WTC11 (cell line): ENCODE measurements around the gene PPHLN1. TPM values are rescaled to one million over a fixed set of nuclear protein-coding genes. Genes with fewer than 3 reads are reported as not detected.

ENCODE experiments used
- ATAC-seq: fragments of 200-7000 bp; cut with Tn5 transposase; 2 replicates; pipeline ENCODE4 v1.10.0; 2021; ENCODE audit warnings: mild to moderate bottlenecking, moderate library complexity
- CTCF ChIA-PET: fragments of 300-600 bp; sonication (Branson Sonifier 250); formaldehyde crosslinking; loops from one replicate; lab custom pipeline; 2021; ENCODE audit warnings: antibody characterized with exemption; lab: Charles Lee
- POLR2A ChIA-PET: fragments of 350-600 bp; sonication (Branson Sonifier 250); formaldehyde crosslinking; loops from one replicate; lab custom pipeline; 2021; ENCODE audit warnings: antibody characterized with exemption; lab: Charles Lee
- DNase-seq: peaks from one replicate; pipeline ENCODE4 v3.0.0; 2021; ENCODE audit warnings: low spot score
- H3K27ac Mint-ChIP-seq: 2 replicates; pipeline ENCODE4 v1.8.0; 2021; ENCODE audit warnings: mixed read lengths
- H3K27me3 Mint-ChIP-seq: 2 replicates; pipeline ENCODE4 v1.8.0; 2021; ENCODE audit warnings: low read depth, mild to moderate bottlenecking, moderate library complexity, mixed read lengths
- H3K36me3 Mint-ChIP-seq: 2 replicates; pipeline ENCODE4 v1.8.0; 2021; ENCODE audit warnings: mixed read lengths
- H3K4me1 Mint-ChIP-seq: 2 replicates; pipeline ENCODE4 v1.8.0; 2022; ENCODE audit warnings: mixed read lengths
- H3K4me3 Mint-ChIP-seq: 2 replicates; pipeline ENCODE4 v1.8.0; 2021; ENCODE audit warnings: mild to moderate bottlenecking, moderate library complexity, mixed read lengths
- H3K9me3 Mint-ChIP-seq: 2 replicates; pipeline ENCODE4 v1.8.0; 2021; ENCODE audit warnings: mixed read lengths
- CBFB ChIP-seq: sonication (generic); formaldehyde crosslinking; IDR thresholded peaks from 2 replicates; pipeline ENCODE4 v1.8.1; 2022; ENCODE audit warnings: mild to moderate bottlenecking, low read depth, missing genetic modification reagents
- ELF4 ChIP-seq: sonication (generic); formaldehyde crosslinking; IDR thresholded peaks from 2 replicates; pipeline ENCODE4 v1.8.1; 2022; ENCODE audit warnings: low read depth, mild to moderate bottlenecking, moderate library complexity, missing genetic modification reagents
- FOXP1 ChIP-seq: sonication (generic); formaldehyde crosslinking; IDR thresholded peaks from 2 replicates; pipeline ENCODE4 v1.8.0; 2022; ENCODE audit warnings: missing genetic modification reagents, mild to moderate bottlenecking, moderate library complexity, borderline replicate concordance
- GRHL2 ChIP-seq: fragments of 250-450 bp; sonication (Bioruptor Pico); IDR thresholded peaks from 2 replicates; pipeline ENCODE4 v1.8.0; 2022; ENCODE audit warnings: mild to moderate bottlenecking, moderate library complexity; ENCODE audit not compliant: insufficient replicate concordance, severe bottlenecking
- GTF2I ChIP-seq: fragments of 250-450 bp; sonication (Bioruptor Pico); conservative IDR thresholded peaks from 2 replicates; pipeline ENCODE4 v1.4.0; 2021; ENCODE audit warnings: mild to moderate bottlenecking
- HMGA2 ChIP-seq: fragments of 250-450 bp; sonication (Bioruptor Pico); IDR thresholded peaks from 2 replicates; pipeline ENCODE4 v1.4.0; 2021; ENCODE audit warnings: mild to moderate bottlenecking, moderate library complexity
- SMAD3 ChIP-seq: sonication (generic); formaldehyde crosslinking; IDR thresholded peaks from 2 replicates; pipeline ENCODE4 v1.8.0; 2022; ENCODE audit warnings: missing genetic modification reagents, mild to moderate bottlenecking, borderline replicate concordance
- SMAD4 ChIP-seq: sonication (generic); formaldehyde crosslinking; IDR thresholded peaks from 2 replicates; pipeline ENCODE4 v1.8.0; 2022; ENCODE audit warnings: mild to moderate bottlenecking, missing genetic modification reagents
- SOX15 ChIP-seq: fragments of 250-450 bp; sonication (Bioruptor Pico); IDR thresholded peaks from 2 replicates; pipeline ENCODE4 v1.9.0; 2021; ENCODE audit warnings: mild to moderate bottlenecking
- SP1 ChIP-seq: sonication (generic); formaldehyde crosslinking; conservative IDR thresholded peaks from 2 replicates; pipeline ENCODE4 v1.8.1; 2022; ENCODE audit warnings: missing genetic modification reagents
- TEAD1 ChIP-seq: sonication (generic); formaldehyde crosslinking; IDR thresholded peaks from 2 replicates; pipeline ENCODE4 v1.8.0; 2022; ENCODE audit warnings: mild to moderate bottlenecking, missing genetic modification reagents
- TEAD4 ChIP-seq: sonication (generic); formaldehyde crosslinking; IDR thresholded peaks from 2 replicates; pipeline ENCODE4 v1.8.0; 2022; ENCODE audit warnings: mild to moderate bottlenecking, missing genetic modification reagents
- ZNF138 ChIP-seq: sonication (generic); formaldehyde crosslinking; conservative IDR thresholded peaks from 2 replicates; pipeline ENCODE4 v1.8.1; 2022; ENCODE audit warnings: mild to moderate bottlenecking, moderate library complexity, missing genetic modification reagents
- ZNF263 ChIP-seq: sonication (generic); formaldehyde crosslinking; IDR thresholded peaks from 2 replicates; pipeline ENCODE4 v1.8.1; 2022; ENCODE audit warnings: low read depth, mild to moderate bottlenecking, moderate library complexity, missing genetic modification reagents
- ZNF396 ChIP-seq: fragments of 250-450 bp; sonication (Bioruptor Pico); IDR thresholded peaks from 2 replicates; pipeline ENCODE4 v1.8.0; 2021; ENCODE audit warnings: mild to moderate bottlenecking, moderate library complexity, borderline replicate concordance
- ZNF416 ChIP-seq: fragments of 250-450 bp; sonication (Bioruptor Pico); IDR thresholded peaks from 2 replicates; pipeline ENCODE4 v1.9.0; 2021; ENCODE audit warnings: mild to moderate bottlenecking, inconsistent platforms
- total RNA-seq: library from RNA; stranded (reverse); gene quantifications from 3 replicates; pipeline ENCODE4 v1.2.3, GENCODE V29; 2021
- TF ChIP-seq, protein P1 (sequence below): sonication (generic); formaldehyde crosslinking; IDR thresholded peaks from 2 replicates; pipeline ENCODE4 v1.8.1; 2023; ENCODE audit warnings: mild to moderate bottlenecking, missing genetic modification reagents
- TF ChIP-seq, protein P2 (sequence below): fragments of 250-450 bp; sonication (Bioruptor Pico); IDR thresholded peaks from 2 replicates; pipeline ENCODE4 v1.9.0; 2021; ENCODE audit warnings: moderate library complexity, mild to moderate bottlenecking, inconsistent platforms, borderline replicate concordance
- TF ChIP-seq, protein P3 (sequence below): sonication (generic); formaldehyde crosslinking; IDR thresholded peaks from 2 replicates; pipeline ENCODE4 v1.8.1; 2022; ENCODE audit warnings: low read depth, mild to moderate bottlenecking, moderate library complexity, missing genetic modification reagents, borderline replicate concordance
- TF ChIP-seq, protein P4 (sequence below): sonication (generic); formaldehyde crosslinking; IDR thresholded peaks from 2 replicates; pipeline ENCODE4 v1.8.0; 2022; ENCODE audit warnings: mild to moderate bottlenecking, missing genetic modification reagents
- TF ChIP-seq, protein P5 (sequence below): sonication (generic); formaldehyde crosslinking; IDR thresholded peaks from 2 replicates; pipeline ENCODE4 v1.8.1; 2023; ENCODE audit warnings: mild to moderate bottlenecking, missing genetic modification reagents, borderline replicate concordance
- TF ChIP-seq, protein P6 (sequence below): sonication (generic); formaldehyde crosslinking; IDR thresholded peaks from 2 replicates; pipeline ENCODE4 v1.8.1; 2023; ENCODE audit warnings: mild to moderate bottlenecking, missing genetic modification reagents
- TF ChIP-seq, protein P7 (sequence below): sonication (generic); formaldehyde crosslinking; IDR thresholded peaks from 2 replicates; pipeline ENCODE4 v1.8.0; 2022; ENCODE audit warnings: missing genetic modification reagents

PPHLN1 gene
- total RNA-seq, 1 experiment from 2014 or later, result 61.1 TPM

DNA sequence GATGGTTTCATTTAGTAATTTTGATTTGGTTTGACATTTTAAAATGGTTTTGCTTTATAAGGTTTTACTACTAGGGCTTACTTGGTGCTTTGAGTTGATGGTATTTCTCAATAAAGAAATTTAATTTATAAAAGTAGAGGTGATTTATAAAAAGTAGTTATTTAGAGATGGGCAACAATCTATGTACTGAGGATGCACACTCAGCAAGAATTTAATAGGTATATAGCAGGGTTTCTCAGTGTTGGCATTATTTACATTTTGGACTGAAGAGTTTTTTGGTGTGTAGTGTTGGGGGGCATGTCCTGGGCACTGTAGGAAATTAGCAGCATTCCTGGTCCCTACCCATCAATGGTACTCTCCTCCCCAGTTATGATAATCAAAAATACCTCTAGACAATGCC is 47.7 kb downstream of the PPHLN1 start:
- DNase-seq, result no peak
- H3K4me3 Mint-ChIP-seq, result no peak overlapping the region
- no peaks in the 10 kb centered on the region for H3K9me3 Mint-ChIP-seq
- H3K27me3 Mint-ChIP-seq, result no peaks in the 10 kb centered on the region
- no peak overlapping the region for H3K27ac Mint-ChIP-seq
- no peak for TF ChIP-seq ELF4 (CRISPR knock-in tag)
- TF ChIP-seq ZNF416 (CRISPR knock-in tag), result no peak
- TF ChIP-seq HMGA2 (CRISPR knock-in tag), result no peak
- no peak for TF ChIP-seq TEAD1
- TF ChIP-seq, protein P1, sequence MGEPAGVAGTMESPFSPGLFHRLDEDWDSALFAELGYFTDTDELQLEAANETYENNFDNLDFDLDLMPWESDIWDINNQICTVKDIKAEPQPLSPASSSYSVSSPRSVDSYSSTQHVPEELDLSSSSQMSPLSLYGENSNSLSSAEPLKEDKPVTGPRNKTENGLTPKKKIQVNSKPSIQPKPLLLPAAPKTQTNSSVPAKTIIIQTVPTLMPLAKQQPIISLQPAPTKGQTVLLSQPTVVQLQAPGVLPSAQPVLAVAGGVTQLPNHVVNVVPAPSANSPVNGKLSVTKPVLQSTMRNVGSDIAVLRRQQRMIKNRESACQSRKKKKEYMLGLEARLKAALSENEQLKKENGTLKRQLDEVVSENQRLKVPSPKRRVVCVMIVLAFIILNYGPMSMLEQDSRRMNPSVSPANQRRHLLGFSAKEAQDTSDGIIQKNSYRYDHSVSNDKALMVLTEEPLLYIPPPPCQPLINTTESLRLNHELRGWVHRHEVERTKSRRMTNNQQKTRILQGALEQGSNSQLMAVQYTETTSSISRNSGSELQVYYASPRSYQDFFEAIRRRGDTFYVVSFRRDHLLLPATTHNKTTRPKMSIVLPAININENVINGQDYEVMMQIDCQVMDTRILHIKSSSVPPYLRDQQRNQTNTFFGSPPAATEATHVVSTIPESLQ (CRISPR knock-in tag), result no peak
- TF ChIP-seq, protein P2, sequence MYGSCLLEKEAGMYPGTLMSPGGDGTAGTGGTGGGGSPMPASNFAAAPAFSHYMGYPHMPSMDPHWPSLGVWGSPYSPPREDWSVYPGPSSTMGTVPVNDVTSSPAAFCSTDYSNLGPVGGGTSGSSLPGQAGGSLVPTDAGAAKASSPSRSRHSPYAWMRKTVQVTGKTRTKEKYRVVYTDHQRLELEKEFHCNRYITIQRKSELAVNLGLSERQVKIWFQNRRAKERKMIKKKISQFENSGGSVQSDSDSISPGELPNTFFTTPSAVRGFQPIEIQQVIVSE, result no peak
- no peak for TF ChIP-seq FOXP1 (CRISPR knock-in tag)
- TF ChIP-seq SMAD4, result no peak
- TF ChIP-seq, protein P3, sequence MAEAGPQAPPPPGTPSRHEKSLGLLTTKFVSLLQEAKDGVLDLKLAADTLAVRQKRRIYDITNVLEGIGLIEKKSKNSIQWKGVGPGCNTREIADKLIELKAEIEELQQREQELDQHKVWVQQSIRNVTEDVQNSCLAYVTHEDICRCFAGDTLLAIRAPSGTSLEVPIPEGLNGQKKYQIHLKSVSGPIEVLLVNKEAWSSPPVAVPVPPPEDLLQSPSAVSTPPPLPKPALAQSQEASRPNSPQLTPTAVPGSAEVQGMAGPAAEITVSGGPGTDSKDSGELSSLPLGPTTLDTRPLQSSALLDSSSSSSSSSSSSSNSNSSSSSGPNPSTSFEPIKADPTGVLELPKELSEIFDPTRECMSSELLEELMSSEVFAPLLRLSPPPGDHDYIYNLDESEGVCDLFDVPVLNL (CRISPR knock-in tag), result no peak
- H3K36me3 Mint-ChIP-seq, result peaks cover 7% of the 10 kb centered on the region; the same call in 1 of the 2 replicates
- POLR2A ChIA-PET, result interaction anchor here (0.6 kb wide), 1 partner anchor 55 kb away, joined by 9 read pairs; no protein-coding TSS in a partner anchor
- H3K4me1 Mint-ChIP-seq, result peaks cover 38% of the 10 kb centered on the region
- no peak for ATAC-seq
- CTCF ChIA-PET, result no interaction called here

DNA sequence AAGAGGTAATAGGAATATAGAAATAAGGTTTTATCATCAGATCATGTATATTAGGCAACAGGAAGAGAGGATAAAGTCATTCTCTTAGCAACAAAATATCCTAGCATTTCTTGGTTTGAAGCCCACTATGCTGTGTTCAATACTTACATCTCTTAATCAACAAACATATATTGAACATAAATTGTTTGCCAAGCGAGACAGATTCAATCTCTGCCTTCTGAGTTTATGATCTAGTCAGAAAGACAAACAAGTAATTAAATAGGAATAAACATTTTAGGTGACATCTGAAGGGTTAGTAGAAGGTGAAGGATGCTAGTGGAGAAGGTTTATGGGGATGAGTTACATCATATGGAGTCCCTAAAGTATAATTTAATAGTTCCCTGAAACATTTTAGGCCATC is 54.8 kb downstream of the PPHLN1 start:
- DNase-seq (no peak), ATAC-seq (no peak)
- H3K27ac Mint-ChIP-seq, result no peak overlapping the region
- ChIA-PET POLR2A (no interaction called here), CTCF (interaction anchor here (2.3 to 3.4 kb wide), 2 partner anchors 9 to 84 kb away, joined by 5 to 29 read pairs; no protein-coding TSS in a partner anchor)
- H3K36me3 Mint-ChIP-seq, result peaks cover 7% of the 10 kb centered on the region; the same call in 1 of the 2 replicates
- no peak overlapping the region for H3K4me3 Mint-ChIP-seq
- no peaks in the 10 kb centered on the region for H3K27me3 Mint-ChIP-seq
- no peaks in the 10 kb centered on the region for H3K9me3 Mint-ChIP-seq
- H3K4me1 Mint-ChIP-seq, result peaks cover 24% of the 10 kb centered on the region
- TF ChIP-seq SMAD3 (CRISPR knock-in tag) (no peak), TEAD4 (CRISPR knock-in tag) (no peak), SP1 (CRISPR knock-in tag) (no peak), GRHL2 (no peak), GTF2I (no peak), ZNF138 (no peak), SOX15 (CRISPR knock-in tag) (no peak), ZNF396 (CRISPR knock-in tag) (no peak), CBFB (CRISPR knock-in tag) (no peak), ZNF263 (CRISPR knock-in tag) (no peak)
- TF ChIP-seq, protein P4, sequence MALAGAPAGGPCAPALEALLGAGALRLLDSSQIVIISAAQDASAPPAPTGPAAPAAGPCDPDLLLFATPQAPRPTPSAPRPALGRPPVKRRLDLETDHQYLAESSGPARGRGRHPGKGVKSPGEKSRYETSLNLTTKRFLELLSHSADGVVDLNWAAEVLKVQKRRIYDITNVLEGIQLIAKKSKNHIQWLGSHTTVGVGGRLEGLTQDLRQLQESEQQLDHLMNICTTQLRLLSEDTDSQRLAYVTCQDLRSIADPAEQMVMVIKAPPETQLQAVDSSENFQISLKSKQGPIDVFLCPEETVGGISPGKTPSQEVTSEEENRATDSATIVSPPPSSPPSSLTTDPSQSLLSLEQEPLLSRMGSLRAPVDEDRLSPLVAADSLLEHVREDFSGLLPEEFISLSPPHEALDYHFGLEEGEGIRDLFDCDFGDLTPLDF (CRISPR knock-in tag), result no peak
- TF ChIP-seq, protein P5, sequence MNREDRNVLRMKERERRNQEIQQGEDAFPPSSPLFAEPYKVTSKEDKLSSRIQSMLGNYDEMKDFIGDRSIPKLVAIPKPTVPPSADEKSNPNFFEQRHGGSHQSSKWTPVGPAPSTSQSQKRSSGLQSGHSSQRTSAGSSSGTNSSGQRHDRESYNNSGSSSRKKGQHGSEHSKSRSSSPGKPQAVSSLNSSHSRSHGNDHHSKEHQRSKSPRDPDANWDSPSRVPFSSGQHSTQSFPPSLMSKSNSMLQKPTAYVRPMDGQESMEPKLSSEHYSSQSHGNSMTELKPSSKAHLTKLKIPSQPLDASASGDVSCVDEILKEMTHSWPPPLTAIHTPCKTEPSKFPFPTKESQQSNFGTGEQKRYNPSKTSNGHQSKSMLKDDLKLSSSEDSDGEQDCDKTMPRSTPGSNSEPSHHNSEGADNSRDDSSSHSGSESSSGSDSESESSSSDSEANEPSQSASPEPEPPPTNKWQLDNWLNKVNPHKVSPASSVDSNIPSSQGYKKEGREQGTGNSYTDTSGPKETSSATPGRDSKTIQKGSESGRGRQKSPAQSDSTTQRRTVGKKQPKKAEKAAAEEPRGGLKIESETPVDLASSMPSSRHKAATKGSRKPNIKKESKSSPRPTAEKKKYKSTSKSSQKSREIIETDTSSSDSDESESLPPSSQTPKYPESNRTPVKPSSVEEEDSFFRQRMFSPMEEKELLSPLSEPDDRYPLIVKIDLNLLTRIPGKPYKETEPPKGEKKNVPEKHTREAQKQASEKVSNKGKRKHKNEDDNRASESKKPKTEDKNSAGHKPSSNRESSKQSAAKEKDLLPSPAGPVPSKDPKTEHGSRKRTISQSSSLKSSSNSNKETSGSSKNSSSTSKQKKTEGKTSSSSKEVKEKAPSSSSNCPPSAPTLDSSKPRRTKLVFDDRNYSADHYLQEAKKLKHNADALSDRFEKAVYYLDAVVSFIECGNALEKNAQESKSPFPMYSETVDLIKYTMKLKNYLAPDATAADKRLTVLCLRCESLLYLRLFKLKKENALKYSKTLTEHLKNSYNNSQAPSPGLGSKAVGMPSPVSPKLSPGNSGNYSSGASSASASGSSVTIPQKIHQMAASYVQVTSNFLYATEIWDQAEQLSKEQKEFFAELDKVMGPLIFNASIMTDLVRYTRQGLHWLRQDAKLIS (CRISPR knock-in tag), result no peak
- TF ChIP-seq, protein P6, sequence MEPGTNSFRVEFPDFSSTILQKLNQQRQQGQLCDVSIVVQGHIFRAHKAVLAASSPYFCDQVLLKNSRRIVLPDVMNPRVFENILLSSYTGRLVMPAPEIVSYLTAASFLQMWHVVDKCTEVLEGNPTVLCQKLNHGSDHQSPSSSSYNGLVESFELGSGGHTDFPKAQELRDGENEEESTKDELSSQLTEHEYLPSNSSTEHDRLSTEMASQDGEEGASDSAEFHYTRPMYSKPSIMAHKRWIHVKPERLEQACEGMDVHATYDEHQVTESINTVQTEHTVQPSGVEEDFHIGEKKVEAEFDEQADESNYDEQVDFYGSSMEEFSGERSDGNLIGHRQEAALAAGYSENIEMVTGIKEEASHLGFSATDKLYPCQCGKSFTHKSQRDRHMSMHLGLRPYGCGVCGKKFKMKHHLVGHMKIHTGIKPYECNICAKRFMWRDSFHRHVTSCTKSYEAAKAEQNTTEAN, result no peak
- TF ChIP-seq, protein P7, sequence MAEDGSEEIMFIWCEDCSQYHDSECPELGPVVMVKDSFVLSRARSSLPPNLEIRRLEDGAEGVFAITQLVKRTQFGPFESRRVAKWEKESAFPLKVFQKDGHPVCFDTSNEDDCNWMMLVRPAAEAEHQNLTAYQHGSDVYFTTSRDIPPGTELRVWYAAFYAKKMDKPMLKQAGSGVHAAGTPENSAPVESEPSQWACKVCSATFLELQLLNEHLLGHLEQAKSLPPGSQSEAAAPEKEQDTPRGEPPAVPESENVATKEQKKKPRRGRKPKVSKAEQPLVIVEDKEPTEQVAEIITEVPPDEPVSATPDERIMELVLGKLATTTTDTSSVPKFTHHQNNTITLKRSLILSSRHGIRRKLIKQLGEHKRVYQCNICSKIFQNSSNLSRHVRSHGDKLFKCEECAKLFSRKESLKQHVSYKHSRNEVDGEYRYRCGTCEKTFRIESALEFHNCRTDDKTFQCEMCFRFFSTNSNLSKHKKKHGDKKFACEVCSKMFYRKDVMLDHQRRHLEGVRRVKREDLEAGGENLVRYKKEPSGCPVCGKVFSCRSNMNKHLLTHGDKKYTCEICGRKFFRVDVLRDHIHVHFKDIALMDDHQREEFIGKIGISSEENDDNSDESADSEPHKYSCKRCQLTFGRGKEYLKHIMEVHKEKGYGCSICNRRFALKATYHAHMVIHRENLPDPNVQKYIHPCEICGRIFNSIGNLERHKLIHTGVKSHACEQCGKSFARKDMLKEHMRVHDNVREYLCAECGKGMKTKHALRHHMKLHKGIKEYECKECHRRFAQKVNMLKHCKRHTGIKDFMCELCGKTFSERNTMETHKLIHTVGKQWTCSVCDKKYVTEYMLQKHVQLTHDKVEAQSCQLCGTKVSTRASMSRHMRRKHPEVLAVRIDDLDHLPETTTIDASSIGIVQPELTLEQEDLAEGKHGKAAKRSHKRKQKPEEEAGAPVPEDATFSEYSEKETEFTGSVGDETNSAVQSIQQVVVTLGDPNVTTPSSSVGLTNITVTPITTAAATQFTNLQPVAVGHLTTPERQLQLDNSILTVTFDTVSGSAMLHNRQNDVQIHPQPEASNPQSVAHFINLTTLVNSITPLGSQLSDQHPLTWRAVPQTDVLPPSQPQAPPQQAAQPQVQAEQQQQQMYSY (CRISPR knock-in tag), result no peak
